K562 (cell line): ENCODE measurements around the gene CTNNA3. TPM values are rescaled to one million over a fixed set of nuclear protein-coding genes. Genes with fewer than 3 reads are reported as not detected.

Experiments
- MED1 ChIP-seq: sonication (generic); formaldehyde crosslinking; IDR thresholded peaks from 2 replicates; pipeline ENCODE4 v1.8.1; 2023; ENCODE audit warnings: missing genetic modification reagents, borderline replicate concordance
- MLX ChIP-seq, 2 experiments: fragments of 450-650 bp in 1 of 2; sonication (generic) in 1 of 2; formaldehyde crosslinking; conservative IDR thresholded peaks; 2 replicates each; pipeline versions ENCODE4 v1.4.0 to v1.8.1; 2020 to 2022; ENCODE audit warnings: mild to moderate bottlenecking in 1 of 2, missing genetic modification reagents in 1 of 2
- PYGO2 ChIP-seq: fragments of 450-650 bp; IDR thresholded peaks from 2 replicates; pipeline ENCODE4 v1.6.1; 2016; ENCODE audit warnings: mild to moderate bottlenecking, missing genetic modification characterization, moderate library complexity, missing compliant biosample characterization
- ZZZ3 ChIP-seq: fragments of 450-650 bp; IDR thresholded peaks from 2 replicates; pipeline ENCODE4 v1.6.1; 2016; ENCODE audit warnings: antibody characterized with exemption, mild to moderate bottlenecking, moderate library complexity
- polyA plus RNA-seq, 8 experiments: library from polyadenylated mRNA; depleted of rRNA in 4 of 8; stranded (reverse) in 5 of 8; unstranded in 3 of 8; fragments of >200 nt; fragmentation: Nextera tagmentation in 2 of 8; fragmentation: Illumina TruSeq in 1 of 8; extraction: Ambion mirVana in 2 of 8; extraction: Trizol in 1 of 8; gene quantifications; 2 replicates each; pipeline versions ENCODE4 v1.2.1 to v1.2.3, GENCODE V29; 2011 to 2014; ENCODE audit warnings: inconsistent platforms in 1 of 8, missing spikeins in 1 of 8
- total RNA-seq, 7 experiments: library from RNA; depleted of rRNA in 6 of 7; stranded (reverse); fragments of >200 nt in 6 of 7; fragmentation: Illumina TruSeq in 2 of 7; extraction: Trizol in 2 of 7; gene quantifications; 2 replicates each; pipeline versions ENCODE4 v1.2.1 to v1.2.3, GENCODE V29; 2011 to 2021; ENCODE audit warnings: low replicate concordance in 1 of 7
- TF ChIP-seq, protein P1 (sequence below): sonication (generic); formaldehyde crosslinking; IDR thresholded peaks from 2 replicates; pipeline ENCODE4 v1.8.1; 2023; ENCODE audit warnings: missing genetic modification reagents, mild to moderate bottlenecking, borderline replicate concordance

CTNNA3 gene
- total and polyA plus RNA-seq, 9 of the 15 experiments (the other 6 are each of a cell fraction or from before 2014, with no cell fraction given): 0.04 TPM; not detected in 8

GRCh38 chr10:66767707-66768106 is 928.3 kb downstream of the CTNNA3 start (continued):
- TF ChIP-seq, protein P1, sequence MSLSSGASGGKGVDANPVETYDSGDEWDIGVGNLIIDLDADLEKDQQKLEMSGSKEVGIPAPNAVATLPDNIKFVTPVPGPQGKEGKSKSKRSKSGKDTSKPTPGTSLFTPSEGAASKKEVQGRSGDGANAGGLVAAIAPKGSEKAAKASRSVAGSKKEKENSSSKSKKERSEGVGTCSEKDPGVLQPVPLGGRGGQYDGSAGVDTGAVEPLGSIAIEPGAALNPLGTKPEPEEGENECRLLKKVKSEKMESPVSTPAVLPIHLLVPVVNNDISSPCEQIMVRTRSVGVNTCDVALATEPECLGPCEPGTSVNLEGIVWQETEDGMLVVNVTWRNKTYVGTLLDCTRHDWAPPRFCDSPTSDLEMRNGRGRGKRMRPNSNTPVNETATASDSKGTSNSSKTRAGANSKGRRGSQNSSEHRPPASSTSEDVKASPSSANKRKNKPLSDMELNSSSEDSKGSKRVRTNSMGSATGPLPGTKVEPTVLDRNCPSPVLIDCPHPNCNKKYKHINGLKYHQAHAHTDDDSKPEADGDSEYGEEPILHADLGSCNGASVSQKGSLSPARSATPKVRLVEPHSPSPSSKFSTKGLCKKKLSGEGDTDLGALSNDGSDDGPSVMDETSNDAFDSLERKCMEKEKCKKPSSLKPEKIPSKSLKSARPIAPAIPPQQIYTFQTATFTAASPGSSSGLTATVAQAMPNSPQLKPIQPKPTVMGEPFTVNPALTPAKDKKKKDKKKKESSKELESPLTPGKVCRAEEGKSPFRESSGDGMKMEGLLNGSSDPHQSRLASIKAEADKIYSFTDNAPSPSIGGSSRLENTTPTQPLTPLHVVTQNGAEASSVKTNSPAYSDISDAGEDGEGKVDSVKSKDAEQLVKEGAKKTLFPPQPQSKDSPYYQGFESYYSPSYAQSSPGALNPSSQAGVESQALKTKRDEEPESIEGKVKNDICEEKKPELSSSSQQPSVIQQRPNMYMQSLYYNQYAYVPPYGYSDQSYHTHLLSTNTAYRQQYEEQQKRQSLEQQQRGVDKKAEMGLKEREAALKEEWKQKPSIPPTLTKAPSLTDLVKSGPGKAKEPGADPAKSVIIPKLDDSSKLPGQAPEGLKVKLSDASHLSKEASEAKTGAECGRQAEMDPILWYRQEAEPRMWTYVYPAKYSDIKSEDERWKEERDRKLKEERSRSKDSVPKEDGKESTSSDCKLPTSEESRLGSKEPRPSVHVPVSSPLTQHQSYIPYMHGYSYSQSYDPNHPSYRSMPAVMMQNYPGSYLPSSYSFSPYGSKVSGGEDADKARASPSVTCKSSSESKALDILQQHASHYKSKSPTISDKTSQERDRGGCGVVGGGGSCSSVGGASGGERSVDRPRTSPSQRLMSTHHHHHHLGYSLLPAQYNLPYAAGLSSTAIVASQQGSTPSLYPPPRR: no peak
- TF ChIP-seq PYGO2 (tag): no peak
- TF ChIP-seq MED1 (CRISPR knock-in tag): no peak
- TF ChIP-seq MLX (CRISPR knock-in tag; conservative IDR thresholded peaks at IDR 0.05): no peak
- no peak for TF ChIP-seq ZZZ3
